ENCODE results near the gene DPYSL3. TPM values are rescaled to one million over a fixed set of nuclear protein-coding genes. Genes with fewer than 3 reads are reported as not detected.

Gene DPYSL3
- polyA plus RNA-seq, 1 of the 3 experiments (the other 2 are of a cell fraction): 123 TPM

DNA sequence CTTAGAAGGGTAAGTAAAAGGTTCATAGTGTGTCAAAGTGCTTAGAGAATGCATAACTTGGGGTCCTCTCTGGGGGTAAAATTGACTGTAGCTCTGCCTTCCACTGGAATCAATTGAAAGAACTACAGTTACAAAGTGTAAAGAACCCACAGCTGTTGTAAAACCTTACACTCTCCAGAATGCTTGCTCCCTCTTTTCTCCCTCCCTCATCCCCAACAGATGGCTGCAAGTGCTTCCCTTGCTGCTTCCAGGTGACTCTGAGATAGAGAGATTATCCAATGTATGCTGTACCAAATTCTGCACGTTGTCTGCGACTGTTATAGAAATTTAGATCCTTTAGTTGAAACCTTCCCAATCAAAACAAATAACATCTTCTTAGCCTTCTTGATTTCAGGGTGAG, 149.1 kb downstream of the DPYSL3 start:
- Histone ChIP-seq H3K27ac (ENCODE audit: low read depth in 2 of 2, low read length in 1 of 2) (no peak overlapping the region), H4K20me1 (ENCODE audit: insufficient read depth) (no peaks in the 10 kb centered on the region), H3K36me3 (replicated peaks in 1 of 2; ENCODE audit: control insufficient read depth in 1 of 2, insufficient read depth in 2 of 2, low read length in 1 of 2) (no peaks in the 10 kb centered on the region), H3K4me2 (no peak overlapping the region), H3K9me2 (no peaks in the 10 kb centered on the region), H3F3A (replicated peaks; ENCODE audit: insufficient read depth) (no peaks in the 10 kb centered on the region), H3K79me2 (ENCODE audit: insufficient read depth) (no peaks in the 10 kb centered on the region), H3K4me3 (ENCODE audit: low read depth in 2 of 2, low read length in 1 of 2) (no peak overlapping the region), H3K4me1 (ENCODE audit: control insufficient read depth in 1 of 2, insufficient read depth in 2 of 2, low read depth in 1 of 2, low read length in 1 of 2) (0 out of 4 replicates have a peak, but pooled peaks cover 0 to 8% of the 10 kb centered on the region in 2 experiments), H3K27me3 (ENCODE audit: insufficient read depth) (no peaks in the 10 kb centered on the region), H3K9ac (no peak overlapping the region), H3K9me3 (no peaks in the 10 kb centered on the region), H2AFZ (ENCODE audit: low read depth) (no peak overlapping the region)
- ChIA-PET POLR2A (no interaction called here), CTCF (interaction anchor here (1.3 kb wide), 1 partner anchor 9 kb away, joined by 4 read pairs; no protein-coding TSS in a partner anchor)
- WGBS (ENCODE audit: low lambda C conversion rate): 77% methylated on average over 2 of the region's 2 CpGs
- TF ChIP-seq RAD21 (IDR thresholded peaks at IDR 0.05; ENCODE audit: low read length) (no peak), ZBTB33 (IDR thresholded peaks at IDR 0.05; ENCODE audit: borderline replicate concordance, low read depth) (no peak)
- no peak for DNase-seq

DNA sequence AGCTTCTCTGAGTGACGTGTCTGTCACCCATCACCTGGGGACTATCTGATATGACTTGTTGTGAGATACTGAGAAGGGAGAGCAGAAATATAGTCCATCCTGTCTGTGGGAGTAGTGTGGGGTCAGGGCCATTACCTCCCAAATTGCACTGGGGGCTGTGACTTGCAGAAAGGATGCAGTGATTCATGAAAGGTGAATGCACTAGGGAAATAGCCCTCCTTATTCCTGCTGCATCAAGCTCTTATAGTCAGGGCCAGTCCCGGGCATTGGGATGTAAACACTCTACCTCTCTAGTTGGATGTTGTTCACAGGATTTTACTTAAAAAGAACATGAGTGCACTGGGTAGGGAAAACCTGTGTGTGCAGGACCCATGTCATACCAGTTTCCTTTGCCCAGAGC, 150.3 kb downstream of the DPYSL3 start:
- Histone ChIP-seq H3K36me3 (replicated peaks in 1 of 2; ENCODE audit: control insufficient read depth in 1 of 2, insufficient read depth in 2 of 2, low read length in 1 of 2) (no peaks in the 10 kb centered on the region), H4K20me1 (ENCODE audit: insufficient read depth) (no peaks in the 10 kb centered on the region), H3K9me3 (no peaks in the 10 kb centered on the region), H3K27me3 (ENCODE audit: insufficient read depth) (no peaks in the 10 kb centered on the region), H3K4me2 (no peak overlapping the region), H3K27ac (ENCODE audit: low read depth in 2 of 2, low read length in 1 of 2) (no peak overlapping the region), H3K4me1 (ENCODE audit: control insufficient read depth in 1 of 2, insufficient read depth in 2 of 2, low read depth in 1 of 2, low read length in 1 of 2) (0 out of 4 replicates have a peak, but pooled peaks cover 0 to 8% of the 10 kb centered on the region in 2 experiments), H3K79me2 (ENCODE audit: insufficient read depth) (no peaks in the 10 kb centered on the region), H3K9me2 (no peaks in the 10 kb centered on the region), H2AFZ (ENCODE audit: low read depth) (no peak overlapping the region), H3K4me3 (ENCODE audit: low read depth in 2 of 2, low read length in 1 of 2) (no peak overlapping the region), H3F3A (replicated peaks; ENCODE audit: insufficient read depth) (no peaks in the 10 kb centered on the region), H3K9ac (no peak overlapping the region)
- TF ChIP-seq RFX5 (IDR thresholded peaks at IDR 0.05; ENCODE audit: low read length) (no peak), RCOR1 (IDR thresholded peaks at IDR 0.05; ENCODE audit: low read length) (no peak), CHD2 (IDR thresholded peaks at IDR 0.05; ENCODE audit: low read length, partially characterized antibody) (no peak), MEF2A (IDR thresholded peaks at IDR 0.05; ENCODE audit: borderline replicate concordance, low read depth) (no peak), TAF1 (IDR thresholded peaks at IDR 0.05; ENCODE audit: borderline replicate concordance, low read depth, low read length) (no peak), TEAD4 (IDR thresholded peaks at IDR 0.05; ENCODE audit: borderline replicate concordance, insufficient read depth) (no peak), MAX (IDR thresholded peaks at IDR 0.05; ENCODE audit: low read depth) (no peak), JUND (IDR thresholded peaks at IDR 0.05) (no peak), REST (IDR thresholded peaks at IDR 0.05; ENCODE audit: low read depth, low read length) (no peak), EZH2phosphoT487 (IDR thresholded peaks at IDR 0.05; ENCODE audit: borderline replicate concordance, low read depth) (no peak)
- ChIA-PET POLR2A (no interaction called here), CTCF (interaction anchor here (1.1 to 1.2 kb wide), 2 partner anchors 10 to 135 kb away, joined by 3 read pairs; no protein-coding TSS in a partner anchor)
- 75% methylated on average over 2 of the region's 2 CpGs for WGBS (ENCODE audit: low lambda C conversion rate)
- DNase-seq: no peak

All from SK-N-SH (cell line).